Activated CD4-positive, alpha-beta T cell treated with anti-CD3 and anti-CD28 coated beads for 24 hours (primary cell): ENCODE measurements around the gene PTPN18.
"Not testable (repeated sequence)": the region's sequence is repeated elsewhere in the genome, so short reads cannot be mapped to it uniquely, and the experiment has no call there.

Source experiments
- DNase-seq, 2 donors: peaks; one replicate each; pipeline ENCODE4 v3.0.0-alpha.2; 2020; ENCODE audit warnings: low read depth in 2 of 2

The PTPN18 gene

GRCh38 chr2:130381145-130381544, 25.3 kb downstream of the PTPN18 start:
- DNase-seq: no peak

GRCh38 chr2:130381619-130382018, 25.8 kb downstream of the PTPN18 start:
- DNase-seq: no peak

- DNase-seq: no peak
Measured at GRCh38 chr2:130382313-130382917, 26.6 kb downstream of the PTPN18 start.

GRCh38 chr2:130385709-130386108, 29.9 kb downstream of the PTPN18 start:
- no peak for DNase-seq

GRCh38 chr2:130387071-130387400, 31.2 kb downstream of the PTPN18 start:
- DNase-seq: no peak

- DNase-seq: no peak
Measured at GRCh38 chr2:130387804-130388203, 31.9 kb downstream of the PTPN18 start.

GRCh38 chr2:130388221-130388907, 32.5 kb downstream of the PTPN18 start:
- no peak for DNase-seq

- DNase-seq: no peak
Measured at GRCh38 chr2:130389358-130389757, 33.5 kb downstream of the PTPN18 start.

- DNase-seq: no peak
Measured at GRCh38 chr2:130389783-130390182, 33.9 kb downstream of the PTPN18 start.

- DNase-seq: no peak
Measured at GRCh38 chr2:130390460-130391057, 34.7 kb downstream of the PTPN18 start.

GRCh38 chr2:130391058-130391871, 35.4 kb downstream of the PTPN18 start:
- peak; percentile 47 to 63 for DNase-seq

- DNase-seq: no peak
Measured at GRCh38 chr2:130391872-130392670, 36.2 kb downstream of the PTPN18 start.

- no peak for DNase-seq
Measured at GRCh38 chr2:130393318-130393910, 37.6 kb downstream of the PTPN18 start.

- not testable (repeated sequence) for DNase-seq
Measured at GRCh38 chr2:130406280-130406679, 50.4 kb downstream of the PTPN18 start.

- DNase-seq: not testable (repeated sequence)
Measured at GRCh38 chr2:130416693-130417092, 60.8 kb downstream of the PTPN18 start.

- DNase-seq: not testable (repeated sequence)
Measured at GRCh38 chr2:130418845-130419244, 63.0 kb downstream of the PTPN18 start.
